Esophagus muscularis mucosa (tissue), 4 donors: Measurements from ENCODE around the gene USP2. TPM values are rescaled to one million over a fixed set of nuclear protein-coding genes. Genes with fewer than 3 reads are reported as not detected.

Experiments
- DNase-seq: peaks from one replicate; pipeline ENCODE4 v3.0.0-alpha.2; 2017; ENCODE audit errors: extremely low spot score
- H3K27ac ChIP-seq, 4 donors: fragments of 200-600 bp; sonication (generic); replicated peaks in 1 of 4; 1 replicate in 3 of 4; 2 replicates in 1 of 4; pipeline ENCODE4 v1.5.1; 2016 to 2019; ENCODE audit warnings: mild to moderate bottlenecking in 1 of 4
- H3K27me3 ChIP-seq, 4 donors: fragments of 200-600 bp; sonication (generic); one replicate each; pipeline versions ENCODE4 v1.5.1 to v1.6.0; 2016 to 2019
- H3K36me3 ChIP-seq, 4 donors: fragments of 200-600 bp; sonication (generic); one replicate each; pipeline ENCODE4 v1.5.1; 2016 to 2019
- H3K4me1 ChIP-seq, 4 donors: fragments of 200-600 bp; sonication (generic); one replicate each; pipeline ENCODE4 v1.5.1; 2016 to 2019
- H3K4me3 ChIP-seq, 4 donors: fragments of 200-600 bp; sonication (generic); 1 replicate in 2 of 4; 2 replicates in 2 of 4; pipeline ENCODE4 v1.5.1; 2016 to 2019; ENCODE audit warnings: mild to moderate bottlenecking in 4 of 4, moderate library complexity in 1 of 4
- H3K9me3 ChIP-seq, 4 donors: fragments of 200-600 bp; sonication (generic); 1 replicate in 3 of 4; 2 replicates in 1 of 4; pipeline ENCODE4 v1.5.1; 2016 to 2019
- CTCF ChIP-seq, 3 experiments: fragments of 200-600 bp in 2 of 3; fragments of 450-650 bp in 1 of 3; sonication (generic) in 2 of 3; IDR thresholded peaks; one replicate each; pipeline ENCODE4 v1.5.1; 2017 to 2019; ENCODE audit warnings: antibody characterized with exemption in 3 of 3, mild to moderate bottlenecking in 2 of 3, moderate library complexity in 1 of 3
- EP300 ChIP-seq: sonication (generic); formaldehyde crosslinking; IDR thresholded peaks from one replicate; pipeline ENCODE4 v1.6.1; 2017; ENCODE audit warnings: antibody characterized with exemption
- POLR2A ChIP-seq: fragments of 450-650 bp; IDR thresholded peaks from one replicate; pipeline ENCODE4 v1.6.1; 2017; ENCODE audit warnings: antibody characterized with exemption, moderate library complexity, mild to moderate bottlenecking, low read depth
- POLR2AphosphoS5 ChIP-seq, 2 donors: sonication (generic); formaldehyde crosslinking; IDR thresholded peaks; one replicate each; pipeline ENCODE4 v1.6.1; 2017; ENCODE audit warnings: antibody characterized with exemption in 2 of 2
- WGBS: methylation state at CpG from one replicate; pipeline ENCODE4 v1.1.5; 2018; 5-methylcytosine and 5-hydroxymethylcytosine counted together
- intact Hi-C: fragments of 100-400 bp; cut with DNase I; formaldehyde crosslinking; loops from one replicate; pipeline ENCODE4 v1.15.1; 2023
- total RNA-seq, 4 donors: library from RNA; depleted of rRNA; stranded (reverse); fragments of >200 nt; gene quantifications; one replicate each; pipeline versions ENCODE4 v1.1.0 to v1.2.1, GENCODE V29; 2016

The USP2 gene
- total RNA-seq, 4 donors from 2014 or later = 4.6 to 9.9 (median 6.1) TPM

- TF ChIP-seq POLR2A (no peak), POLR2AphosphoS5 (IDR thresholded peaks at IDR 0.05) (no peak), EP300 (no peak)
- DNase-seq = no peak
- Histone ChIP-seq H3K27ac (no peak overlapping the region), H3K36me3 (no peaks in the 10 kb centered on the region), H3K9me3 (no peaks in the 10 kb centered on the region), H3K4me3 (no peak overlapping the region), H3K27me3 (no peaks in the 10 kb centered on the region), H3K4me1 (peaks cover 11 to 13% (median 11%) of the 10 kb centered on the region in 4 donors)
- WGBS = 80% methylated on average over 9 of the region's 12 CpGs
- intact Hi-C loops = no loop called here
These were observed 35.8 kb downstream of the USP2 start for GRCh38 chr11:119345685-119346084.

- Histone ChIP-seq H3K36me3 (no peaks in the 10 kb centered on the region), H3K4me3 (no peak overlapping the region)
- no peak for DNase-seq
These were observed 37.0 kb downstream of the USP2 start for GRCh38 chr11:119344291-119345010.

DNA sequence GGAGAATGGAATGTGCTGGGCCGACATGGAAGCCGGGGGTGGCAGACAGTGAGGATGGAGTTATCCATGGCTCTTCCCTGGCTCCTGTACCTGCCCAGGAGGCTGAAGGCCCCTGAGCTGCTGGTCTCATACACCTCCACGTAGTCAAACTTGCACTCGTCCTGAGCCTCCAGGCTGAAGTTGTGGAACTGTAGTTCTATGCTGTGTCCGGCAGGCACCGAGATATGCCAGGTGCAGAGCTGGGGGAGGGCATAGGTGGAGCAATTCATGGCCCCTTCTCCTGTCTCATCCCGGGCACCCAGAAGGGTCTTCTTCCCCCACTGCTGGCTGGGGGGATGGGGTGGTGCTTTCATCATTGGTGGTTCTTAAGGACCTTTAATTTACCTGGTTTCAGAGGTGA is 37.8 kb downstream of the USP2 start:
- TF ChIP-seq POLR2AphosphoS5 (IDR thresholded peaks at IDR 0.05) (no peak), EP300 (no peak), CTCF (IDR thresholded peaks at IDR 0.05) (no peak), POLR2A (no peak)
- H3K27me3 ChIP-seq = no peaks in the 10 kb centered on the region
- 88% methylated on average over 4 of the region's 7 CpGs for WGBS
- H3K4me1 ChIP-seq = peaks cover 22 to 33% (median 31%) of the 10 kb centered on the region in 4 donors
- no peaks in the 10 kb centered on the region for H3K36me3 ChIP-seq
- no peak overlapping the region for H3K4me3 ChIP-seq
- DNase-seq = no peak
- H3K9me3 ChIP-seq = no peaks in the 10 kb centered on the region
- no peak overlapping the region for H3K27ac ChIP-seq
- intact Hi-C loops = no loop called here

More at GRCh38 chr11:119344291-119345010, 37.0 kb downstream of the USP2 start:
- intact Hi-C loops = no loop called here
- H3K4me1 ChIP-seq = peaks cover 14 to 25% (median 23%) of the 10 kb centered on the region in 4 donors
- TF ChIP-seq EP300 (no peak), POLR2AphosphoS5 (IDR thresholded peaks at IDR 0.05) (no peak), CTCF (IDR thresholded peaks at IDR 0.05) (no peak), POLR2A (no peak)
- H3K27ac ChIP-seq = no peak overlapping the region
- no peaks in the 10 kb centered on the region for H3K27me3 ChIP-seq
- 66% methylated on average over 8 of the region's 14 CpGs for WGBS
- no peaks in the 10 kb centered on the region for H3K9me3 ChIP-seq

GRCh38 chr11:119342362-119343130 is 38.9 kb downstream of the USP2 start:
- Histone ChIP-seq H3K27me3 (no peaks in the 10 kb centered on the region), H3K9me3 (no peaks in the 10 kb centered on the region), H3K4me3 (no peak overlapping the region), H3K27ac (no peak overlapping the region), H3K36me3 (no peaks in the 10 kb centered on the region), H3K4me1 (peaks cover 33 to 44% (median 43%) of the 10 kb centered on the region in 4 donors)
- no peak for DNase-seq
- WGBS = 95% methylated on average over 4 of the region's 10 CpGs
- intact Hi-C loops = no loop called here
- TF ChIP-seq CTCF (IDR thresholded peaks at IDR 0.05) (no peak), POLR2AphosphoS5 (IDR thresholded peaks at IDR 0.05) (no peak), EP300 (no peak), POLR2A (no peak)

DNA sequence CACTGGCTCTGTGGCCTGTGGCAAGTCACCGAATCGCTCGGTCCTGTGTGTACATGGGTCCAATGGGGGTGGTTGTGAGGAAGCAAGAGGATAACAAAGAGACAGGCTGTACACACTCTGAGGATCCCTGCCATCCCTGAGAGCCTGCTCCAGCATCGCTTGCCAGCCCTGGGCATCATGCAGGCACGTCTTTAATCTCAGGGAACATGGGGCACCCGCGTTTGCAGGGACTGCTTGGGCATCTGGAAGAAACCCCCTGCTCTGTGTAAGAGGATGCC is 39.5 kb downstream of the USP2 start:
- no peaks in the 10 kb centered on the region for H3K27me3 ChIP-seq
- 88% methylated on average over 5 of the region's 7 CpGs for WGBS
- no peak for DNase-seq
- TF ChIP-seq POLR2AphosphoS5 (IDR thresholded peaks at IDR 0.05) (no peak), EP300 (no peak), CTCF (IDR thresholded peaks at IDR 0.05) (no peak), POLR2A (no peak)
- intact Hi-C loops = no loop called here
- peaks cover 33 to 50% (median 48%) of the 10 kb centered on the region in 4 donors for H3K4me1 ChIP-seq
- H3K4me3 ChIP-seq = no peak overlapping the region
- H3K9me3 ChIP-seq = no peaks in the 10 kb centered on the region
- H3K36me3 ChIP-seq = peaks cover 0 to 3% (median 2%) of the 10 kb centered on the region in 4 donors
- no peak overlapping the region for H3K27ac ChIP-seq
